Pancreas (tissue), 10 donors: Measurements from ENCODE around the gene RAET1G. TPM values are rescaled to one million over a fixed set of nuclear protein-coding genes. Genes with fewer than 3 reads are reported as not detected.
"Not testable (repeated sequence)": the region's sequence is repeated elsewhere in the genome, so short reads cannot be mapped to it uniquely, and the experiment has no call there.

ENCODE experiments used
- ATAC-seq, 4 donors: fragments of 200-7000 bp; cut with Tn5 transposase; one replicate each; pipeline versions ENCODE4 v1.8.0 to v1.9.1; 2020; ENCODE audit warnings: mild to moderate bottlenecking in 4 of 4, moderate library complexity in 4 of 4
- DNase-seq, 6 donors: peaks; one replicate each; pipeline ENCODE4 v3.0.0-alpha.2; 2020
- FAIRE-seq: peaks from 2 replicates; lab custom pipeline; 2012; peaks lifted over from hg19 to GRCh38; lab: Jason Lieb, UNC
- H3K27ac ChIP-seq, 4 donors: fragments of 200-600 bp; sonication (generic); 1 replicate in 3 of 4; 2 replicates in 1 of 4; pipeline versions ENCODE4 v1.5.0 to v1.8.0; 2020
- H3K27me3 ChIP-seq, 4 donors: fragments of 200-600 bp; one replicate each; pipeline ENCODE4 v1.8.0; 2021
- H3K36me3 ChIP-seq, 3 donors: fragments of 200-600 bp; sonication (generic) in 1 of 3; one replicate each; pipeline versions ENCODE4 v1.5.0 to v1.8.0; 2020 to 2021
- H3K4me1 ChIP-seq, 3 donors: fragments of 200-600 bp; one replicate each; pipeline ENCODE4 v1.8.0; 2021
- H3K4me3 ChIP-seq, 4 donors: fragments of 200-600 bp; sonication (generic) in 2 of 4; one replicate each; pipeline versions ENCODE4 v1.5.0 to v1.8.0; 2020 to 2021
- H3K9me3 ChIP-seq, 4 donors: fragments of 200-600 bp; one replicate each; pipeline ENCODE4 v1.8.0; 2021
- WGBS, 2 donors: extraction: QIAGEN DNeasy Blood & Tissue Kit; methylation state at CpG; one replicate each; pipeline ENCODE4 v1.1.7; 2013; 5-methylcytosine and 5-hydroxymethylcytosine counted together
- intact Hi-C, 3 donors: fragments of 100-400 bp; cut with DNase I; formaldehyde crosslinking; loops; one replicate each; pipeline versions ENCODE4 v1.11.1 to v1.14.2; 2022
- polyA plus RNA-seq, 2 donors: library from polyadenylated mRNA; stranded (reverse); fragments of 200-250 nt; gene quantifications; one replicate each; pipeline ENCODE4 v1.2.3, GENCODE V29; 2013
- total RNA-seq, 6 donors: library from RNA; stranded (reverse); fragmentation: NEBNext Ultra II Directional in 4 of 6; extraction: Animal tissue kit (Norgen Biotek cat#: 25700) in 4 of 6; gene quantifications; one replicate each; pipeline versions ENCODE4 v1.2.1 to v1.2.4, GENCODE V29; 2021 to 2023
- TF ChIP-seq, protein P1 (sequence below), 4 donors: fragments of 200-600 bp; sonication (generic) in 3 of 4; IDR thresholded peaks; one replicate each; pipeline versions ENCODE4 v1.5.0 to v1.8.0; 2021; ENCODE audit warnings: antibody characterized with exemption in 4 of 4
- donor health status: healthy with polysubstance abuse.
- donor health status: DM: no; HTN: no; CAD: no; lungs with moderate emphysema.
- donor health status: DM: no; HTN: no; CAD: no.
- donor health status: control.
- donor health status: control.
- donor health status: Bipolar disorder and iron deficiency.
- donor health status: DM: yes; HTN: yes; CAD: no.
- donor health status: DM: no; HTN: no; CAD: no.
- donor health status: DM: no; HTN: no; CAD: no.
- donor health status: DM: yes; HTN: yes; CAD: no.

Gene RAET1G
- total and polyA plus RNA-seq, 8 donors, result 0.30 to 0.31 TPM; not detected in 6

DNA sequence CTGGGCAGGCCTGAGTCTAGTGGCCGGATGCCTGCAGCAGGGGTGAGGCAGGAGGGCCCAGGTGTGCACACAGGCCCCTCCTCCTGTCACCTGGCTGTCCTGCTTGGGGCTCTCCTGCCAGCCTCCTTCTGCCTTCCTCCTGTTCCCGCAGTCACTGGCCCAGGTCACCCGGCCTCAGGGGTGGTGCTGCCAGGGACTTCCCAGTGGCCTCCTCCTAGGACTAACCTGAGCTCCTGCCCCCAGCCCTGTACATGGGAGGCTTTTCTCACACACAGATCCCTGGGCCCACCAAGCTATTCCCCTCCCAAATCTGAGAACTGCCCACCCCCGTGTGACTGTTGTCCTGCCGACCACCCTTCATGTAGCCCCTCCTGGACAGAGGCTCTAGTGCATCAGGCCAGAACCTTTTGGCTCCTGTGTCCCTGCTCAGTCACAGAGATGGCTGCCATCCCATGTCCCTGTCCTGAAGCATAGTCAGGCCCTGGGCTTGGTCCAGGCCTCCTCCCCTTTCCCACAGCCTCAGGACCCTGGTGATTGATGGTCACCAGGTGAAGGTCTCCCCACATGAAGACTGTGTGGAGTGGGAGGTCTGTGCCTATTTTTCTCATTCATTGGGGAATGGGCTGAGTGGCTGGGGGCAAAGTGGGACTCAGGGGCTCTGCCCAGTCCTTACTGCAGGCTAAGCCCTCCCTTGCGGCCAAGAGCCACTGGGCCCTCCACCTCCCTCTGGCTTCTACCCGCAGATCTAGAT is 39.7 kb upstream of the RAET1G start:
- Histone ChIP-seq H3K36me3 (no peaks in the 10 kb centered on the region), H3K27ac (no peak overlapping the region), H3K4me1 (peaks cover 0 to 5% (median 0%) of the 10 kb centered on the region in 3 donors), H3K4me3 (no peak overlapping the region), H3K27me3 (peaks cover 0 to 15% (median 0%) of the 10 kb centered on the region in 4 donors), H3K9me3 (no peaks in the 10 kb centered on the region)
- FAIRE-seq (no peak), ATAC-seq (no peak), DNase-seq (no peak)
- WGBS, 2 donors, result 69 to 78% methylated on average over 7 of the region's 7 CpGs
- intact Hi-C loops, result no loop called here
- TF ChIP-seq, protein P1, sequence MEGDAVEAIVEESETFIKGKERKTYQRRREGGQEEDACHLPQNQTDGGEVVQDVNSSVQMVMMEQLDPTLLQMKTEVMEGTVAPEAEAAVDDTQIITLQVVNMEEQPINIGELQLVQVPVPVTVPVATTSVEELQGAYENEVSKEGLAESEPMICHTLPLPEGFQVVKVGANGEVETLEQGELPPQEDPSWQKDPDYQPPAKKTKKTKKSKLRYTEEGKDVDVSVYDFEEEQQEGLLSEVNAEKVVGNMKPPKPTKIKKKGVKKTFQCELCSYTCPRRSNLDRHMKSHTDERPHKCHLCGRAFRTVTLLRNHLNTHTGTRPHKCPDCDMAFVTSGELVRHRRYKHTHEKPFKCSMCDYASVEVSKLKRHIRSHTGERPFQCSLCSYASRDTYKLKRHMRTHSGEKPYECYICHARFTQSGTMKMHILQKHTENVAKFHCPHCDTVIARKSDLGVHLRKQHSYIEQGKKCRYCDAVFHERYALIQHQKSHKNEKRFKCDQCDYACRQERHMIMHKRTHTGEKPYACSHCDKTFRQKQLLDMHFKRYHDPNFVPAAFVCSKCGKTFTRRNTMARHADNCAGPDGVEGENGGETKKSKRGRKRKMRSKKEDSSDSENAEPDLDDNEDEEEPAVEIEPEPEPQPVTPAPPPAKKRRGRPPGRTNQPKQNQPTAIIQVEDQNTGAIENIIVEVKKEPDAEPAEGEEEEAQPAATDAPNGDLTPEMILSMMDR (IDR thresholded peaks at IDR 0.05), result no peak

GRCh38 chr6:149961728-149962425 is 39.0 kb upstream of the RAET1G start:
- Histone ChIP-seq H3K36me3 (no peaks in the 10 kb centered on the region), H3K4me3 (no peak overlapping the region), H3K27ac (no peak overlapping the region), H3K4me1 (peaks cover 0 to 5% (median 0%) of the 10 kb centered on the region in 3 donors), H3K27me3 (peaks cover 0 to 15% (median 0%) of the 10 kb centered on the region in 4 donors), H3K9me3 (no peaks in the 10 kb centered on the region)
- ATAC-seq, result no peak
- TF ChIP-seq, protein P1 (IDR thresholded peaks at IDR 0.05), result no peak
- intact Hi-C loops, result no loop called here
- no peak for DNase-seq
- WGBS, 2 donors, result 61 to 79% methylated on average over 6 of the region's 6 CpGs
- FAIRE-seq, result no peak

GRCh38 chr6:149960488-149960887 is 37.6 kb upstream of the RAET1G start:
- TF ChIP-seq, protein P1 (IDR thresholded peaks at IDR 0.05), result no peak
- intact Hi-C loops, result no loop called here
- ATAC-seq (no peak), FAIRE-seq (no peak), DNase-seq (no peak)
- H3K27me3 ChIP-seq, result peaks cover 0 to 21% (median 0%) of the 10 kb centered on the region in 4 donors
- no peak overlapping the region for H3K27ac ChIP-seq
- peaks cover 0 to 5% (median 0%) of the 10 kb centered on the region in 3 donors for H3K4me1 ChIP-seq
- no peaks in the 10 kb centered on the region for H3K36me3 ChIP-seq
- no peaks in the 10 kb centered on the region for H3K9me3 ChIP-seq
- 67 to 78% methylated on average over 6 of the region's 6 CpGs for WGBS, 2 donors
- no peak overlapping the region for H3K4me3 ChIP-seq

DNA sequence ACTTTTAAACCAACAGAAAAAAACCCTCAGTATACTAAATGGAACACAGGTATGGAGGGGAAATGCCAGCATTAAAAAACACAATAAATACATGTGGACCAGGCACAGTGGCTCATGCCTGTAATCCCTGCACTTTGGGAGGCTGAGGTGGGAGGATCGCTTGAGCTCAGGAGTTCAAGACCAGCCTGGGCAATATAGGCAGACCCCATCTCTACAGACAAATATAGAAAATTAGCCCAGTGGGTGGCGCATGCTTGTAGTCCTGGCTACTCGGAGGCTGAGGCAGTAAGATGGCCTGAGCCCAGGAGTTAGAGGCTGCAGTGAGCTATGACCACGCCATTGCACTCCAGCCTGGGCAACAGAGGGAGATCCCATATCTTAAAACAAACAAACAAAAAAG is 36.9 kb upstream of the RAET1G start:
- FAIRE-seq, H3K36me3 ChIP-seq, ATAC-seq, DNase-seq, H3K27ac ChIP-seq, intact Hi-C loops, H3K4me3 ChIP-seq, H3K9me3 ChIP-seq, H3K4me1 ChIP-seq: not testable (repeated sequence)
- WGBS, 2 donors, result 74 to 76% methylated on average over 2 of the region's 4 CpGs
- H3K27me3 ChIP-seq, result peaks cover 0 to 18% (median 0%) of the 10 kb centered on the region in 4 donors

DNA sequence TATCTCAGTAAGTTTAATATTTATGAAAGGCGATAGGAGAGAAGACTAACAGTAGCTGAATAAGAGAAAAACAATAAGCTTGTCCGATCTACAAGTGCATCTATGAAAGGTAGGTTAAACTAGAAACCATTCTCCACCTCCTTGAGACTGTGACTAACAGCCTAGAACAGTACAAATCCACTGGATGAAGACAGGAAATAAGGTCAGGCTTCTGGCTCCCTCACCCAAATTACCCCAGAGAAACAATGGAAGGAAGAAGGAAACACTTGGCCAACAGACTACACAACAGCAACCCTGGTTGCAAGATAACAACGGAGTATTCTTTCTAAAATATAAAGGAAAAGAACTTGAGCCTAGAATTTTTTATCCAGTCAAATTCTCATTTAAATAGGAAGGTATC is 35.2 kb upstream of the RAET1G start:
- FAIRE-seq, H3K36me3 ChIP-seq, ATAC-seq, H3K9me3 ChIP-seq, DNase-seq, H3K4me1 ChIP-seq, H3K4me3 ChIP-seq, H3K27ac ChIP-seq, intact Hi-C loops: not testable (repeated sequence)
- WGBS, 2 donors, result 51 to 66% methylated on average over 3 of the region's 3 CpGs
- peaks cover 0 to 15% (median 0%) of the 10 kb centered on the region in 4 donors for H3K27me3 ChIP-seq

- H3K27ac ChIP-seq, FAIRE-seq, H3K9me3 ChIP-seq, intact Hi-C loops, H3K4me1 ChIP-seq, H3K36me3 ChIP-seq, ATAC-seq, DNase-seq, H3K4me3 ChIP-seq: not testable (repeated sequence)
- H3K27me3 ChIP-seq, result peaks cover 0 to 27% (median 2%) of the 10 kb centered on the region in 4 donors
- WGBS, 2 donors, result 28 to 31% methylated on average over 7 of the region's 7 CpGs
These were observed 32.9 kb upstream of the RAET1G start for GRCh38 chr6:149955654-149956317.

GRCh38 chr6:149954984-149955653 is 32.2 kb upstream of the RAET1G start:
- H3K36me3 ChIP-seq, H3K9me3 ChIP-seq, DNase-seq, H3K4me3 ChIP-seq, H3K4me1 ChIP-seq, FAIRE-seq, H3K27ac ChIP-seq, intact Hi-C loops: not testable (repeated sequence)
- H3K27me3 ChIP-seq, result peaks cover 0 to 27% (median 2%) of the 10 kb centered on the region in 4 donors
- WGBS, 2 donors, result 12 to 17% methylated on average over 12 to 13 of the region's 21 CpGs
- ATAC-seq, result peak in 1 of 4 donors; percentile 19

- H3K4me1 ChIP-seq, intact Hi-C loops, DNase-seq, H3K9me3 ChIP-seq, H3K27ac ChIP-seq, H3K36me3 ChIP-seq, FAIRE-seq: not testable (repeated sequence)
- peaks cover 0 to 27% (median 2%) of the 10 kb centered on the region in 4 donors for H3K27me3 ChIP-seq
- H3K4me3 ChIP-seq, result peak overlapping the region in 1 of 4 donors; percentile 12
- WGBS, 2 donors, result 5 to 6% methylated on average over 34 to 35 of the region's 53 CpGs
- ATAC-seq, result peak in 3 of 4 donors; percentile 17 to 54 (median 20)
These were observed 31.5 kb upstream of the RAET1G start for GRCh38 chr6:149954328-149954983.
